Stimulated activated CD8-positive, alpha-beta memory T cell treated with anti-CD3 and anti-CD28 coated beads, Interleukin-12 subunit alpha, Interleukin-12 subunit beta, amount 100 ng/mL, for 4 hours (primary cell): ENCODE data around the gene ITPR3.

ENCODE experiments used
- DNase-seq: peaks from one replicate; pipeline ENCODE4 v3.0.0-alpha.2; 2020; ENCODE audit warnings: low read depth

Gene ITPR3

DNA sequence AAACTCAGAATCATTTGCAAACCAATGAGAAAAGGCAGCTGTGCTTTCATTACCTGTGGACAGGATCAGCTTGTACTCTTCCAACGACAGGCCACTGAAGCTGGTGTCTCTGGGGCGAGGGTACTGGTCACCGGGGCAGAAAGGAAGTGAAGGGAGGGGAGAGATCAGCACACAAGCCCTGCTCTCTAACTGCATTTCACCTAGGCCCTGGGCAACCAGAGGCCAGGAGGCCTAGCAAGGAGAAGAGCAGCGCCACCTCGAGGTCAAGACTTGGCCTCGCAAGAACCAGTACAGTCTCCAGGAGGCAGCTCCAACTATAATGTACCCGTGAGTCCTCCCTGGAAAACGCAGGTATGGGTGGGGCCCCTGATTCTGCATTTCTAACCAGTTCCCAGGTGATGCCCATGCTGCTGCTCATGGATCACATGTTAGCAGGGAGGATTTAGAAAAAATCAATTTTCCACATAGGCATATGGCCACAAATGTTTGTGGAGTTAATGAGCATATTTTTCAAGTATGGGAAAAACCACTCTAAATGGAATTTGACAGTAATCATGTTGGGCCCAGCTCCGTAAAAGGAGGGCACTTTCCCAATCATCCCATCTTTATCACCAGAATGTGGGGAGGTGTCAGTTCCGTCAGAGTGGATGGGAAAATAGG lies 79.4 kb downstream of the ITPR3 start:
- peak; percentile 25 for DNase-seq

DNA sequence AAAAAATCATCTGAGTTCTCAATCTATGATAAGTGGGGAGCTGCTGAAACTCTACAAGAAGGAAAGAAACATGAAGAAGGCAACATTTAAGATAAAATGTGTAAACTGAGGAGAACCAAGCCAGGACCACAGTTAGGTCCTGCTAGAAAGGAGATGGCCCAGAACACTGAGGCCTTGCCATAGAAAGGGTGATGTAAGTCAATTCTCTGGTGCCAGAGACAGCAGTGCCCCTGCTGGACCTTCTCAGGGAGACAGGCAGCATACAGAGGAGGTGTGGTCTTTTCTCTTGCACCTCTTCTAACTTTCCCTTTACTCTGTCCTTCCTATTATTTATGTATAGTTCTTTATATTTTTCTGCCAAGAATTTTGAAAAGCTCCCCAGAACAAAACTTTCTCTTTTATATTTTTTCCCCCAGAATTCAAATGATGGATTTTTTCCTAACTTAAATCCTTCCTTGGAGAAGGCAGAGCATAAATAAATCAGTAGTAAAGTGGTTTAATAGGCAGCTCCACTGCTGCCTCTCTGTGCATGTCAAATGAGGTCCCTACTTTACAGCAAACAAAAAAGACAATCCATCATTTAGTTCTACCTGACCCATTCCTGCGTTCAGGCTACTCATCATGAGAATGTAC lies 81.3 kb downstream of the ITPR3 start:
- DNase-seq, result no peak

DNA sequence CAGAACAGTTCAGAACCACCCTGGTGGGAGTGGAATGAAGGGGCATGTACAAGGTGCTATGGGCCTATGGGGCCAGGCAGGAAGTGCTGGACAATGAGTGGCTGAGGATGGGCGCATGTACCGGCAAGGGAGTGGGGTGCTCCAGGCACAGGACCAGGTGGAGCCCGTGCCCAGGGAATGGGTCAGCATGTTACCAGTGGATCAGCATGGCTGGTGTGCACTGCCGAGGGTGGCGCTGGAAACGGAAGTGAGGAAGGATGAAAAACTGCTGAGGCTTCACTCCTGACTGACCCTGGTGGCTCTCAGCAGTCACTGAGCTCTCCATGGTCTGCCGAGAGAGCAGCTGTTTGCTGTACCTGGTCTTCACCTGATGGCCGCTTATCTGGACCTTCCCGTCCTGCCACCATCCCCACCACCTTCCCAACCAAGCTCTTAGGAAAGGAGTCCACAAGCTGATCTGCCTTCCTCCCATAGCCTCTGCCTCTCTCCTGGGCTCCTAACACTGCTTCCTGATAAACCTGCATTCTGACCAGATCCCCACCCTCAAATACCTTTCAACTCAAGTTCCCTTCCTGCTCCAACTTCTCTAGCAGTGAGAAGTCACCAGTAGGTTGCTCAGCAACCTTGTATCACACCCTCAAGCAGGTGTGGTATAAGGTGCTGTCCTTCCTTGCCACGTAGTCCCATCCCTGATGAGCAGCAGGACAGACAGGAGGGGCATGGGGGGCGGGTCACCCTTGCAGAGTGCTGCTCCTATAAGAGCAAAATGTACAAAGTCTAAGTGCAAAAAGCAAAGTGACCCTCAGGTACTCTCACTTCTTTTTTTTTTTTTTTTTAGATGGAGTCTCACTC lies 83.3 kb downstream of the ITPR3 start:
- DNase-seq, result no peak

DNA sequence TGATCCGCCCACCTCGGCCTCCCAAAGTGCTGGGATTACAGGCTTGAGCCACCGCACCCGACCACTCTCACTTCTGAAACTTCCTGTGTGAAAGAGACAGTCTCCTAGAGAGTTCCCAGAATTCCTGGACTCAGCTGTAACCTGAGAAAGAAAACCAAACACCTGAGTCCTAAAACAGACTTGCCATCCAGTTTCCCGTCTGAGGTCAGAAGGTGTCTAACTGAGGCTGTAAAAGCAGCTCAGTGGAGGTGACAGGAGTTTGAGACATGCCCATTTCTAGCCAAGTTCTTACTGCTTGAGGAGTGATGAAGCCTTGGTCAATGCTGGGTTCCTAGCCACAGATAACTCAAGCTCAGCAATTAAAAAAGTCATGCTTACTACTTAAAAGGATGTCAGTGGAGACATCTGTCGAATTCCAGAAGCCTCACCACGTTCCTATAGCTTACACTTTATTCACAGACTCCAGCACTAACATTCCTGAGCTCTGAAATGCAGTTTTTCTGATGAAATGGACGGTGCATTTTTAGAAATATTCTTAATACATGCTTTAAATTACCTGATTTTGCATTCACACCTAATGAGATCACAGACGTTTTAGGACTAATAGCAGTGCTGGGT lies 84.3 kb downstream of the ITPR3 start:
- DNase-seq, result no peak

DNA sequence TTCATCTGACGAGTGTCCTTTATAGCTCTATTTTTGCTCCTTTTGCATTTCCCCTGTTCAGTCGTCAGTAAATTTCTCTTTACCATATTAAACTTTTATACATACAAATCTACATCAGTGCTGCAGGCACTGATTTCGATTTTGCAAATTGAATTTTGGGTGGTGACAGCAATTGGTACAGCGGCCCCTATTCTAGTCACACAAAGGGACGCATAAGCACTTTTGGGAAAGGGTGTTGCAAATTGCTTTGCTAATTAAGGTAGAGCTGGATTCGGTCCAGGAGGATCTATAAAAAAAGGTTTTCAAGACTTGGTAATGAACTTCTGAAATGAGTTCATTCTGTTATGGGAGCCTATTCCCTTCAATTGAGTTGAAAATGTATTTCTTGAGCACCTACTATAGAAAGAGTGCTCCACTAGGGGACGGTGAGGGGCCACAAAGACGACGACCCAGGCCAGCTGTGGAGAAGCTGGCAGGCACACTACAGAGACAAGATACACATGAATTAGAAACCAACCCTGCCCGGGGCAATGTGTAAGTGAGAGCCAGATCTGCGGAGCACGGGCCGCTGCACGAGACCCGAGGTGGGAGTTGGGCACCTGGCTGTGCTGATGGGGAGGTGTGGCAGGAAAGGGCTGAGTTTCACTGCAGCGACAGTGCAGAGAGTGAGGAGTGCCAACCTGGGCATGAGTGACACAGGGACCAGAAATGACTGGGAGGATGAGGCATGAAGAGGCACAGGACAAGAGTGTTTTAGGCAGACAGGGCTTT lies 85.0 kb downstream of the ITPR3 start:
- no peak for DNase-seq

DNA sequence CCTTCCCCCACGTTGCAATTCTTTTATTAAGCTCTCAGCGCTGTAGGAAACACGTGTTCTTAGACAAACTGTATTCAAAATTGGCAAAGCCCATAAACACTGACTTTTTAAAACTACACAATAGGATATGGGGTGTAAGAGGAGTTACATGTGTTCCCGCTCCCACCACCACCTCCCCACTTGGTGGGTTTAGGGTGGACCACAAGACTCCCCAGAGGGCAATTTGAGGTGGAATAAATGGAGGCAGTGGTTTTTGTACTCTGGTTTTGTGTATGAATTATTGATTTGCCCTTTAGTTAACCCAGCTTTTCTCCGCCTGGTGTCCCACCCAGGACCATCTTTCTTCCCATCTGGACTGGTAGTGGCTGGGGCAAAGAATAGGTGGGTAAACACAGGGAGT lies 86.6 kb downstream of the ITPR3 start:
- no peak for DNase-seq

DNA sequence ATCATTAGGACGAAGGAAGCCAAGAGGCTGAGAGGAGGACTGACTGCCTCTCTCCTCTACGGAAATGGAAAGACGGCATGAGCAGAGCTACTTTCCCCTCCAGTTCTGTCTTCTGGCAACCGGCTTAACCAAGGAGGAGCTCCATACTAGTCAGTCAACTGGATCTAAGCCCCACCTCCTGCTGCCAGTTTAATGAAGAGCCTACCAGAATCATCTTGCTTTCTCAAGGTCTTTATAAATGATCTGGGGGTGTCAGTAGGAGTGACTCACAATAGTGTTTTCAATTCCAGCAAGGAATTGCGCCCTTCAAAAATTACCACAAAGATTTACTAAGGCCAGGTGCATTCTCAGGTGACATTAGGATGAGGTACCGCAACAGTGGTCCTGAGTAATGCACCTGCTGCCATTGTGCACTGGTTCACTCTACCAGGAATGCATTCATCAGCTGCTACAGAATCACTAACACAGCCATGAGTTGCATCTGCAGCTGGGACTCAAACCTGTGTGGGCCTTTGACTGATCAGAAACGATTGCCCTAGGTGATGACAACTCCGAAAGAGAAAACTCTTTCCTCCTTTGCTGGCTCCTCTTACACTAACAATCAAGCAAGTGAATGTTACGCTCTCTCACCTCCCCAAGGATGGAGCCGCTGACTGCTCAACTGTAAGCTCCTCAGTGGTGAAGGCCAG lies 87.5 kb downstream of the ITPR3 start:
- DNase-seq, result no peak

DNA sequence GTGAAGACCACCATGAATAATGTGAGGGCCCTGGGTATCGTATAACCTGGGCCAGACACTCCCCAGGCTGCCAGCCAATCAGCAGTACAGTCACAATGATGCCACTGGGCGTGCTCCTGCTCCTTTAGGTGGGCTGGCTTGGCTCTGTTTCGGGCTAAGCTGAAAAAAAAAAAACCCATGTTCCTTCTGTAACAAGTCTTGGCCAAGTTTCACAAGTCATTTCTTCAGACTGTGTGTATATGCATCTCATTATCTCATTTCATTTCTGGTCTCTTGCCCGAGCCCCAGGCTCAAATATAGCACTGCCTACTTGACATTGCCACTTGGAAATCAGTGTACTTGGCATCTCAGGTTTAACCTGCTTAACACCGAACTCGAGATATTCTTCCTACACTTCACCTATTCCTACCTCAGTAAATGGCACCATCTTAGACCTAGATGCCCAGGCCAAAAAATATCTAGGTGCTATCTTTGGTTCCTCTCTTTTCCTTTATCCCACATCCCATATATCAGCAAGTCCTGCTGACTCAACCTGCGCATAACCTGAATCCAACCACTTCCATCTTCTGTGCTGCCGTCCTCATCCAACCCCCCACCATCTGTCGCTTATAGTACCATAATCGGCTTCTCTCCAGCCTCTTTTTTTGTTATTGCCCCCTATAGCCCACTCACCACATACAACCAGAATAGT lies 88.6 kb downstream of the ITPR3 start:
- no peak for DNase-seq

DNA sequence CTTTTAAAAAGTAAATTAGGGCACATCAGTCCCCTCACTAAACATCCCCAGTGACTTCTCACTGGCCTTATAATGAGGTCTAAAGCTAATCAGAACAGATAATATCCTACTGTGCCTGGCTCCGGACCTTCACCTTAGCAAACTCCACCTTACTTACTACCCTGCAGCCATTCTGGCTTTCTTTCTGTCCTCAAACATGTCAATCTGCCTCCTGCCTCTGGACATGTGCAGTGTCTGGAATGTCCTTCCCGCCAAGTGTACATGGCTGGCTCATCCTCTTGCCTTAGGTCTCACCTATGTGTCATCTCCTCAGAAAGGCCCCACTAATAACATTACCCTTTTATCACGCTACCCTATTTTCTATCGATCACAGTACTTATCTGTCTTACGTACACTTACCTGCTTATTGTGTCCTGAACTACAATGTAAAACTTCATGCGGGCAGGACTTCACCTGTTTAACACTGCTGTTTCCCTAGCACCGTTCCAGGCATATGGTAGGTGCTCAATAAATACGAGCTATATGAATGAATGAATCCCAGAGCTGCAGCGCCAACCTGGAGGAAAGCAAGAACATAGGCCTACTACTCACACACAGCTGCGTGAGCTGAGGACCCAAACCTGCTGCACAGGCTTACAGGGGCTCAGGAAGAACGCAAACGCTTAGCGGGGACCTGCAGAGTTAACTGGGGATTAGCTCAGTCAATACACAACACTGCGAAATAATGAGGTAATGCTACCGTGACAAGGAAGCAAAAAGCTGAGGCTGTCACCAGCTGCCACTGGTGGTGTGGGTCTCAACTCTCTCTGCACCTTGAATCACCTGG lies 89.4 kb downstream of the ITPR3 start:
- no peak for DNase-seq

DNA sequence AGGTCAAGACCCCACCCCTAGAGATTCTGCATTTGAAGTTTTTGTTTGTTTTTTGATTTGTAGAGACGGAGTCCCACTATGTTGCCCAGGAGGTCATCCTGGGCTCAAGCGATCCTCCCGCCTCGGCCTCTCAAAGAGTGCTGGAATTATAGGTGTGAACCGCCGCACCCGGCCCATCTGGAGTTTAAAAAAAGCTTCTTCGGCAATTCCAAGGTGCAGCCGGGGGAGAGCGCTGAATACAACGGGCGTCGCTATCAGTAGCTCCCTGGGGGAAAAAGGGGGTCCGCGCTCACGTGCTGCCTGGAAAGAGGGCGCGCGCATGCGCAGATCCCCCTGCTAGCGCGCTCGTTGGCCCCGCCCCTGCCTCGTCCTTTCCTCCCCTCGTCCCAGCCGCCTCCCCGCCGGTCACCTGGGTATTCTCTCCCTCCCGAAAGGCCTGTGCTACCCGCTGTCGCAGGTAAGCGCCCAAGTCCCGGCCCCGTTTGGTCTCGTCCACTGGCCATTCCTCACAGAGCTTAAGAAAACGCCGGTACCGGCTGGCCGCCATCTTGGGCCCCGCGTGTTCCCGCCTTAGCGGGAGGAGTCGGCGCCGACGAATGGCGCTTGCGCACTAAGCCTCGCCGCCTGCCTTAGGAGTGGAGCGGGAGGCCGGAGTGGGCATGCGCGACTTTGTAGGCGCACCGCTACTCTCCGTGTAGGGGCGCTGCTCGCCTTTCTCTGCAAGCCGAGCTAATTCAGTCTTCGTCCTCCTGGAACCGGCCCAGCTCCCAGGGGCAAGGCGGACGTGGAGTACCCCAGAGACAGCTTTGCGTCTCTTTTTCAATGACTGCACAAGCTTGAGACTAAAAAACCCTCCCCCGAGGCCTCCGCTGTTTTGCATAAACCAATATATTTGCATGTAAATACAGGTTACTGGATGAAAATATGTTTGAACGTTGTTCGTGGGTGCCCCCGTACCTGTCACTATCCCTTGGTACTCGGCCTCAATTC lies 90.3 kb downstream of the ITPR3 start, which contains the start of gene UQCC2:
Gene UQCC2, minus strand, starts transcription at position 561 of the 990 bp plus-strand sequence. Its CDS starts 14 bp downstream, at position 547.
- DNase-seq, result peak; percentile 95

DNA sequence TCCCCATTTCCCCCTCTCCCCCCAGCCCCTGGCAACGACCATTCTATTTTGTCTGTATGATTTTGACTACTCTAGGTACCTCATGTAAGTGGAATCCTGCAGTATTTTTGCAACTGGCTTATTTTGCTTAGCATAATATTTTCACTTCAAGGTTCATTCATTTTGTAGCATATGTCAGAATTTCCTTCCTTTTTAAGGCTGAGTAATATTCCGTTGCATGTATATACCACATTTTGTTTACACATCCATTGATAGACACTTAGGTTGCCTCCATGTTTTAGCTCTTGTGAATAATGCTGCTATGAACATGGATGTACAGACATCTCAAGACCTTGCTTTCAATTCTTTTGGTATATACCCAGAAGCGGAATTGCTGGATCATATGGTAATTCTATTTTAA lies 91.8 kb downstream of the ITPR3 start:
- DNase-seq, result no peak

DNA sequence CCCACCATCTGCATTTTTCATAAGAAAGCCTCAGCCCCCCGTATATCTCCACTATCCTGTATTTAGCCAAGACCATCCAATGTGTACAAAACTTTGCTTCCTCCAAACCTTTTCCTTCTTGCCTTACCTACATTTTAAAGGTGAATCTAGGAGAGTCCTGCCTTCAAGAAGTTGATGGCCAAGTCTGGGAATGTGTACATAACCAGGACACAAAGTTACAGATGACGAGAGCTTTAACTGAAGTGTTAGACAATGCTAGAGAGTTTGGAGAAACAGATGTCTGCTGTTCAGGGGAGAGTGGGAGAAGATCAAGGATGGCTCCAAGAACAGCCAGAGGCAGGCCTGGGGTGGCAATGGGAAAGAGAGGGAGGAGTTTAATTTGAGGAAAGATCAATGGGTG lies 92.7 kb downstream of the ITPR3 start:
- no peak for DNase-seq

DNA sequence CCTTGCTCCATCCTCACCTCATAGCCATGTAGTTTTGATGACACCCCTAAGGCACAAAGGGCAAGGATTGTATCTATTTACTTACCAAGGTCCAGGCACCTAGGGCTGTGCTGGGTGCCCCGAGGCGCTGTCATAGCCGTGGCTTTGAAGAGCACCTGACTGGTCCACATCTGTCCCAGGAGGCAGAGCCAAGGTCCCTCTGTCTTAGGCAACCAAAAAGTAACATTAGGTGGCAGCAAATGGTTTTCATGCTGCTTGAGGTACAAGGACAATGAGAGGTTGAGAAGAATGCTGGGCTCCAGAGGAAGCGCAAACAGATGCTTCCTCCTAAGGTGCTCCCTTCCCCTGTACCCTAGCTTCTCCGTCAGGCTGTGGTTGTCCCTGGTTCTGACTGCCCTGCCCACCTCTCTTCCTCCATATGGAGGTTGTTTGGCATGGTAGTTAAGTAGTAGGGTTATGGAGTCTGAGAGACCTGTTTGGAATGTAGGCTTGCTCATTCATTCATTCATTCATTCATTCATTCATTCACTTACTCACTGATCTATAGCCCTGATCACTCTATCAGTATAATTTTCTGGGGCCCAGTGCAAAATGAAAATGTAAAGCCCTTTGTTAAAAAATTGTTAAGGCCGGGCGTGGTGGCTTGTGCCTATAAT lies 93.4 kb downstream of the ITPR3 start:
- DNase-seq, result no peak

DNA sequence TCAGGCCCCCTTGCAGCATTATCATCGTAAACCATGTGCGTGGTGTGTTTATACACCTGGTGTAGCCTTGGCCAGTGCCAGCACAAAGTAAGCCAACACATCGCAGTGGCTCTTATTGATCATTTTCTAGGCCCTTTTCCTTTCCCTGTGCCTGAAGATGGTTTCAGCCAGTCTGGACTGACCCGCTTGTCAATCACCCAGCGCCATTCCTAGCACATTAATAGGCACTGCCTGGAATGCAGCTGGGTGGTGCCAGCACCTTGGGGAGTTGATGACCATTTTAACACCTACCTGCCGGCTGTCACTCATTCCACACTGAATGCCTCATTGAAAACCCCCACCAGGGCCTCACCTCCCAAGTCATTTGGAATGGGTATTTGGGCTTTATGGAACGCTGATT lies 95.3 kb downstream of the ITPR3 start:
- DNase-seq, result no peak

DNA sequence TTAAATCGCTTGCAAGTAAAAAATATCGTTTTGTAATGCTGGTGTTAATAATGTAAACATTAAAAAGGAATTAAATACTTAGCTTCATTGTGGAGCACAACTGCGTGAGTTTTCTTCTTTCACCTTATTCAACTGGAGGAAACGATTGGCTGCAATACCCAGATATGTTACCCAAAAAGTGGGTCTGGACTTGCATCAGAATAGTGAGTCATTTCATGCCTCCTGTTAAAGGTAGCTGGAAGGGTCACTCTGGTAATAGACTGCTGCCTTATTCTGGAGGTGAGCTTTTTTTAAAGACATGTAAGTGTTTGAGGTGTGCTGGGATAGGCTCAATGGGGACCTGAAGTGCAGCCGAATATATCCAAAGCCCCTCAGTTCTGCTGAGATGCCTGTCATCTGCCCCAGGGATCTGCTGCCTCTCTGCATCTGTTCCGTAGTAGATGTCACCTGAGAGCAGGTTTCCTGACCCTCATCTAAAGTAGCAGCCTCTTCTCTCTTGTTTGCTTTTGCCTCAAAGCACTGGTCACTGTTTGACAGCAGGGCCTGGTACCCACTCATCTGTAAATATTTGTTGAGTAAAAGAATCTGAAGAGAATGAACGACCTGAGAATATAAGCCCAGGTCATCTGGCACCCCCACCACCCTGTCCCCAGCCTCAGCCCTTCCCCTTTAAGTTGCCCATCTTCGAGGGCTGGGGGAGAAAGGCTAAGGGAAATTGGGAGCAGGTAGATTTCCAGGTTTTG lies 95.9 kb downstream of the ITPR3 start:
- no peak for DNase-seq

DNA sequence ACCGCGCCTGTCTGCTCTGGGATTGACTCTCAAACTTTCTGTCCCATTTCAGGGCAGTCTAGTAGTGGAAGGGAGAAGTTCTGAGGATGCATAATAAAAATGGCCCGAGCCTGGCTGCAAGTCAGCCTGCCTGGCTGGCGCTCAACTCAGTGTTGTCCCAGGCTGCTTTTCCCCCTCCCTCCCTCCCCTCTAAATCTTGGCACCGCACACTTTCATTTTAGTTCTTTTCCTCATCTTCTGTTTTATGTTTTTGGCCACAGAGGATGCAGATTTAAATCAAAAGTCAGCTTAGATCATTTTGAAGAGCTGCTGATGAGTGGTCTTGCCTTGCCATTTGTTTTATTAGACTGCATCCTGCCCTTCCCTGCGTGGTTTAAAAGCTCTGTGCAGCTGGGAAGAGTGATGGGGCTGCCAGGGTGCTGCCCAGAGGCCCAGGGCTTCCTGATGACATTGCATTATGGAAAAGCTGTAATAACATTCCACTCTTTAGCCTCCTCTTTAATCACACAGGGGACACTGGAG lies 96.9 kb downstream of the ITPR3 start:
- no peak for DNase-seq

DNA sequence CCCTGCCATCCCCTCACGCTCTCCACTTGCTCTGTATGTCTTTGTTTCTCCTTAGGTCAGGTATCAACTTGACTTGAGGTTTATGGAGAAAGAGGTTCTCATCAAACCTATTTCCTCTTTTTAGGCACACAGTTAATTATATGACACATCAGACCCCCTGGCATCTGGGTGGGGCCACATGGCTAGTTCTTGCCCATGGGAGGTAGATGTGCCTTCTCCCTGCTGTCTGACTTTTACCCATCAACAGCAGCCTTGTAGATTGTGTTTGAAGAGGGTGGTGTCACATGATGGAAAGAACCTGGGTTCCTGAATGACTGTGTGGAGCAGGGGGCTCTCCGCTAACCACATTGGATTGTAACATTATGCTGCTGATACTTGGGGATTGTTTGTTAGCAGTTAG lies 97.6 kb downstream of the ITPR3 start:
- no peak for DNase-seq
